WTC11 (cell line): ENCODE results near the gene STIM2. TPM values are rescaled to one million over a fixed set of nuclear protein-coding genes. Genes with fewer than 3 reads are reported as not detected.

Source experiments
- ATAC-seq: fragments of 200-7000 bp; cut with Tn5 transposase; 2 replicates; pipeline ENCODE4 v1.10.0; 2021; ENCODE audit warnings: mild to moderate bottlenecking, moderate library complexity
- CTCF ChIA-PET: fragments of 300-600 bp; sonication (Branson Sonifier 250); formaldehyde crosslinking; loops from one replicate; lab custom pipeline; 2021; ENCODE audit warnings: antibody characterized with exemption; lab: Charles Lee
- POLR2A ChIA-PET: fragments of 350-600 bp; sonication (Branson Sonifier 250); formaldehyde crosslinking; loops from one replicate; lab custom pipeline; 2021; ENCODE audit warnings: antibody characterized with exemption; lab: Charles Lee
- DNase-seq: peaks from one replicate; pipeline ENCODE4 v3.0.0; 2021; ENCODE audit warnings: low spot score
- H3K27ac Mint-ChIP-seq: 2 replicates; pipeline ENCODE4 v1.8.0; 2021; ENCODE audit warnings: mixed read lengths
- H3K27me3 Mint-ChIP-seq: 2 replicates; pipeline ENCODE4 v1.8.0; 2021; ENCODE audit warnings: low read depth, mild to moderate bottlenecking, moderate library complexity, mixed read lengths
- H3K36me3 Mint-ChIP-seq: 2 replicates; pipeline ENCODE4 v1.8.0; 2021; ENCODE audit warnings: mixed read lengths
- H3K4me1 Mint-ChIP-seq: 2 replicates; pipeline ENCODE4 v1.8.0; 2022; ENCODE audit warnings: mixed read lengths
- H3K4me3 Mint-ChIP-seq: 2 replicates; pipeline ENCODE4 v1.8.0; 2021; ENCODE audit warnings: mild to moderate bottlenecking, moderate library complexity, mixed read lengths
- H3K9me3 Mint-ChIP-seq: 2 replicates; pipeline ENCODE4 v1.8.0; 2021; ENCODE audit warnings: mixed read lengths
- FOXK1 ChIP-seq: sonication (generic); formaldehyde crosslinking; IDR thresholded peaks from 2 replicates; pipeline ENCODE4 v1.8.0; 2022; ENCODE audit warnings: mild to moderate bottlenecking, moderate library complexity, missing genetic modification reagents
- GABPB1 ChIP-seq: sonication (generic); formaldehyde crosslinking; IDR thresholded peaks from 2 replicates; pipeline ENCODE4 v1.8.1; 2023; ENCODE audit warnings: mild to moderate bottlenecking, missing genetic modification reagents
- JUN ChIP-seq: sonication (generic); formaldehyde crosslinking; IDR thresholded peaks from 2 replicates; pipeline ENCODE4 v1.8.0; 2023; ENCODE audit warnings: mild to moderate bottlenecking, missing genetic modification reagents
- KAT7 ChIP-seq: sonication (generic); formaldehyde crosslinking; IDR thresholded peaks from 2 replicates; pipeline ENCODE4 v1.8.1; 2023; ENCODE audit warnings: missing genetic modification reagents, mild to moderate bottlenecking, borderline replicate concordance
- NR3C1 ChIP-seq: sonication (generic); formaldehyde crosslinking; conservative IDR thresholded peaks from 2 replicates; pipeline ENCODE4 v1.8.1; 2023; ENCODE audit warnings: low read depth, mild to moderate bottlenecking, missing genetic modification reagents
- RELA ChIP-seq: sonication (generic); formaldehyde crosslinking; IDR thresholded peaks from 2 replicates; pipeline ENCODE4 v1.8.1; 2022; ENCODE audit warnings: missing genetic modification reagents, mild to moderate bottlenecking, borderline replicate concordance
- TCF7 ChIP-seq: sonication (generic); formaldehyde crosslinking; IDR thresholded peaks from 2 replicates; pipeline ENCODE4 v1.8.0; 2022; ENCODE audit warnings: mild to moderate bottlenecking, low read depth, missing genetic modification reagents, moderate library complexity
- TEAD4 ChIP-seq: sonication (generic); formaldehyde crosslinking; IDR thresholded peaks from 2 replicates; pipeline ENCODE4 v1.8.0; 2022; ENCODE audit warnings: mild to moderate bottlenecking, missing genetic modification reagents
- total RNA-seq: library from RNA; stranded (reverse); gene quantifications from 3 replicates; pipeline ENCODE4 v1.2.3, GENCODE V29; 2021
- TF ChIP-seq, protein P1 (sequence below): fragments of 250-450 bp; sonication (Bioruptor Pico); IDR thresholded peaks from 2 replicates; pipeline ENCODE4 v1.9.0; 2021; ENCODE audit warnings: moderate library complexity, mild to moderate bottlenecking, inconsistent platforms, borderline replicate concordance
- TF ChIP-seq, protein P2 (sequence below): sonication (generic); formaldehyde crosslinking; IDR thresholded peaks from 2 replicates; pipeline ENCODE4 v1.8.1; 2023; ENCODE audit warnings: mild to moderate bottlenecking, moderate library complexity, missing genetic modification reagents
- TF ChIP-seq, protein P3 (sequence below): sonication (generic); formaldehyde crosslinking; conservative IDR thresholded peaks from 2 replicates; pipeline ENCODE4 v1.8.1; 2022; ENCODE audit warnings: mild to moderate bottlenecking, missing genetic modification reagents
- TF ChIP-seq, protein P4 (sequence below): fragments of 250-450 bp; sonication (Bioruptor Pico); IDR thresholded peaks from 2 replicates; pipeline ENCODE4 v1.9.0; 2021; ENCODE audit warnings: mild to moderate bottlenecking, borderline replicate concordance
- TF ChIP-seq, protein P5 (sequence below): sonication (generic); formaldehyde crosslinking; IDR thresholded peaks from 2 replicates; pipeline ENCODE4 v1.8.0; 2022; ENCODE audit warnings: mild to moderate bottlenecking, missing genetic modification reagents
- TF ChIP-seq, protein P6 (sequence below): sonication (generic); formaldehyde crosslinking; conservative IDR thresholded peaks from 2 replicates; pipeline ENCODE4 v1.8.1; 2023; ENCODE audit warnings: mild to moderate bottlenecking, low read depth, missing genetic modification reagents, moderate library complexity

STIM2 gene
- total RNA-seq, 1 experiment from 2014 or later, result 22.4 TPM

- ATAC-seq (no peak), DNase-seq (no peak)
- Mint-ChIP-seq H3K36me3 (0 out of 2 replicates have a peak, but pooled peaks cover 8% of the 10 kb centered on the region), H3K9me3 (peaks cover 15% of the 10 kb centered on the region), H3K27ac (no peak overlapping the region), H3K4me3 (no peak overlapping the region), H3K4me1 (peaks cover 1% of the 10 kb centered on the region; the same call in 1 of the 2 replicates), H3K27me3 (no peaks in the 10 kb centered on the region)
- POLR2A ChIA-PET, result no interaction called here
- TF ChIP-seq FOXK1 (CRISPR knock-in tag), result no peak
- TF ChIP-seq, protein P1, sequence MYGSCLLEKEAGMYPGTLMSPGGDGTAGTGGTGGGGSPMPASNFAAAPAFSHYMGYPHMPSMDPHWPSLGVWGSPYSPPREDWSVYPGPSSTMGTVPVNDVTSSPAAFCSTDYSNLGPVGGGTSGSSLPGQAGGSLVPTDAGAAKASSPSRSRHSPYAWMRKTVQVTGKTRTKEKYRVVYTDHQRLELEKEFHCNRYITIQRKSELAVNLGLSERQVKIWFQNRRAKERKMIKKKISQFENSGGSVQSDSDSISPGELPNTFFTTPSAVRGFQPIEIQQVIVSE, result no peak
- TF ChIP-seq, protein P2, sequence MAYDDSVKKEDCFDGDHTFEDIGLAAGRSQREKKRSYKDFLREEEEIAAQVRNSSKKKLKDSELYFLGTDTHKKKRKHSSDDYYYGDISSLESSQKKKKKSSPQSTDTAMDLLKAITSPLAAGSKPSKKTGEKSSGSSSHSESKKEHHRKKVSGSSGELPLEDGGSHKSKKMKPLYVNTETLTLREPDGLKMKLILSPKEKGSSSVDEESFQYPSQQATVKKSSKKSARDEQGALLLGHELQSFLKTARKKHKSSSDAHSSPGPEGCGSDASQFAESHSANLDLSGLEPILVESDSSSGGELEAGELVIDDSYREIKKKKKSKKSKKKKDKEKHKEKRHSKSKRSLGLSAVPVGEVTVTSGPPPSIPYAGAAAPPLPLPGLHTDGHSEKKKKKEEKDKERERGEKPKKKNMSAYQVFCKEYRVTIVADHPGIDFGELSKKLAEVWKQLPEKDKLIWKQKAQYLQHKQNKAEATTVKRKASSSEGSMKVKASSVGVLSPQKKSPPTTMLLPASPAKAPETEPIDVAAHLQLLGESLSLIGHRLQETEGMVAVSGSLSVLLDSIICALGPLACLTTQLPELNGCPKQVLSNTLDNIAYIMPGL, result no peak
- TF ChIP-seq JUN, result no peak
- TF ChIP-seq, protein P3, sequence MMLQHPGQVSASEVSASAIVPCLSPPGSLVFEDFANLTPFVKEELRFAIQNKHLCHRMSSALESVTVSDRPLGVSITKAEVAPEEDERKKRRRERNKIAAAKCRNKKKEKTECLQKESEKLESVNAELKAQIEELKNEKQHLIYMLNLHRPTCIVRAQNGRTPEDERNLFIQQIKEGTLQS (CRISPR knock-in tag), result no peak
- TF ChIP-seq, protein P4, sequence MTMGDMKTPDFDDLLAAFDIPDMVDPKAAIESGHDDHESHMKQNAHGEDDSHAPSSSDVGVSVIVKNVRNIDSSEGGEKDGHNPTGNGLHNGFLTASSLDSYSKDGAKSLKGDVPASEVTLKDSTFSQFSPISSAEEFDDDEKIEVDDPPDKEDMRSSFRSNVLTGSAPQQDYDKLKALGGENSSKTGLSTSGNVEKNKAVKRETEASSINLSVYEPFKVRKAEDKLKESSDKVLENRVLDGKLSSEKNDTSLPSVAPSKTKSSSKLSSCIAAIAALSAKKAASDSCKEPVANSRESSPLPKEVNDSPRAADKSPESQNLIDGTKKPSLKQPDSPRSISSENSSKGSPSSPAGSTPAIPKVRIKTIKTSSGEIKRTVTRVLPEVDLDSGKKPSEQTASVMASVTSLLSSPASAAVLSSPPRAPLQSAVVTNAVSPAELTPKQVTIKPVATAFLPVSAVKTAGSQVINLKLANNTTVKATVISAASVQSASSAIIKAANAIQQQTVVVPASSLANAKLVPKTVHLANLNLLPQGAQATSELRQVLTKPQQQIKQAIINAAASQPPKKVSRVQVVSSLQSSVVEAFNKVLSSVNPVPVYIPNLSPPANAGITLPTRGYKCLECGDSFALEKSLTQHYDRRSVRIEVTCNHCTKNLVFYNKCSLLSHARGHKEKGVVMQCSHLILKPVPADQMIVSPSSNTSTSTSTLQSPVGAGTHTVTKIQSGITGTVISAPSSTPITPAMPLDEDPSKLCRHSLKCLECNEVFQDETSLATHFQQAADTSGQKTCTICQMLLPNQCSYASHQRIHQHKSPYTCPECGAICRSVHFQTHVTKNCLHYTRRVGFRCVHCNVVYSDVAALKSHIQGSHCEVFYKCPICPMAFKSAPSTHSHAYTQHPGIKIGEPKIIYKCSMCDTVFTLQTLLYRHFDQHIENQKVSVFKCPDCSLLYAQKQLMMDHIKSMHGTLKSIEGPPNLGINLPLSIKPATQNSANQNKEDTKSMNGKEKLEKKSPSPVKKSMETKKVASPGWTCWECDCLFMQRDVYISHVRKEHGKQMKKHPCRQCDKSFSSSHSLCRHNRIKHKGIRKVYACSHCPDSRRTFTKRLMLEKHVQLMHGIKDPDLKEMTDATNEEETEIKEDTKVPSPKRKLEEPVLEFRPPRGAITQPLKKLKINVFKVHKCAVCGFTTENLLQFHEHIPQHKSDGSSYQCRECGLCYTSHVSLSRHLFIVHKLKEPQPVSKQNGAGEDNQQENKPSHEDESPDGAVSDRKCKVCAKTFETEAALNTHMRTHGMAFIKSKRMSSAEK (CRISPR knock-in tag), result no peak
- no peak for TF ChIP-seq GABPB1
- TF ChIP-seq, protein P5, sequence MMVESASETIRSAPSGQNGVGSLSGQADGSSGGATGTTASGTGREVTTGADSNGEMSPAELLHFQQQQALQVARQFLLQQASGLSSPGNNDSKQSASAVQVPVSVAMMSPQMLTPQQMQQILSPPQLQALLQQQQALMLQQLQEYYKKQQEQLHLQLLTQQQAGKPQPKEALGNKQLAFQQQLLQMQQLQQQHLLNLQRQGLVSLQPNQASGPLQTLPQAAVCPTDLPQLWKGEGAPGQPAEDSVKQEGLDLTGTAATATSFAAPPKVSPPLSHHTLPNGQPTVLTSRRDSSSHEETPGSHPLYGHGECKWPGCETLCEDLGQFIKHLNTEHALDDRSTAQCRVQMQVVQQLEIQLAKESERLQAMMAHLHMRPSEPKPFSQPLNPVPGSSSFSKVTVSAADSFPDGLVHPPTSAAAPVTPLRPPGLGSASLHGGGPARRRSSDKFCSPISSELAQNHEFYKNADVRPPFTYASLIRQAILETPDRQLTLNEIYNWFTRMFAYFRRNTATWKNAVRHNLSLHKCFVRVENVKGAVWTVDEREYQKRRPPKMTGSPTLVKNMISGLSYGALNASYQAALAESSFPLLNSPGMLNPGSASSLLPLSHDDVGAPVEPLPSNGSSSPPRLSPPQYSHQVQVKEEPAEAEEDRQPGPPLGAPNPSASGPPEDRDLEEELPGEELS (CRISPR knock-in tag), result no peak
- no peak for TF ChIP-seq NR3C1 (CRISPR knock-in tag)
- no peak for TF ChIP-seq RELA (CRISPR knock-in tag)
- TF ChIP-seq, protein P6, sequence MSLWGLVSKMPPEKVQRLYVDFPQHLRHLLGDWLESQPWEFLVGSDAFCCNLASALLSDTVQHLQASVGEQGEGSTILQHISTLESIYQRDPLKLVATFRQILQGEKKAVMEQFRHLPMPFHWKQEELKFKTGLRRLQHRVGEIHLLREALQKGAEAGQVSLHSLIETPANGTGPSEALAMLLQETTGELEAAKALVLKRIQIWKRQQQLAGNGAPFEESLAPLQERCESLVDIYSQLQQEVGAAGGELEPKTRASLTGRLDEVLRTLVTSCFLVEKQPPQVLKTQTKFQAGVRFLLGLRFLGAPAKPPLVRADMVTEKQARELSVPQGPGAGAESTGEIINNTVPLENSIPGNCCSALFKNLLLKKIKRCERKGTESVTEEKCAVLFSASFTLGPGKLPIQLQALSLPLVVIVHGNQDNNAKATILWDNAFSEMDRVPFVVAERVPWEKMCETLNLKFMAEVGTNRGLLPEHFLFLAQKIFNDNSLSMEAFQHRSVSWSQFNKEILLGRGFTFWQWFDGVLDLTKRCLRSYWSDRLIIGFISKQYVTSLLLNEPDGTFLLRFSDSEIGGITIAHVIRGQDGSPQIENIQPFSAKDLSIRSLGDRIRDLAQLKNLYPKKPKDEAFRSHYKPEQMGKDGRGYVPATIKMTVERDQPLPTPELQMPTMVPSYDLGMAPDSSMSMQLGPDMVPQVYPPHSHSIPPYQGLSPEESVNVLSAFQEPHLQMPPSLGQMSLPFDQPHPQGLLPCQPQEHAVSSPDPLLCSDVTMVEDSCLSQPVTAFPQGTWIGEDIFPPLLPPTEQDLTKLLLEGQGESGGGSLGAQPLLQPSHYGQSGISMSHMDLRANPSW (CRISPR knock-in tag), result no peak
- no peak for TF ChIP-seq TEAD4
- no peak for TF ChIP-seq TCF7 (CRISPR knock-in tag)
- no peak for TF ChIP-seq KAT7 (CRISPR knock-in tag)
- CTCF ChIA-PET, result no interaction called here
These were observed 92.7 kb downstream of the STIM2 start for GRCh38 chr4:26953366-26953765.
